LoVo (cell line): ENCODE results near the gene LRRC8D.
"Not testable (repeated sequence)": the region's sequence is repeated elsewhere in the genome, so short reads cannot be mapped to it uniquely, and the experiment has no call there.

Source experiments
- DNase-seq: peaks from one replicate; pipeline ENCODE4 v3.0.0-alpha.2; 2016; ENCODE audit warnings: low spot score

The LRRC8D gene

DNA sequence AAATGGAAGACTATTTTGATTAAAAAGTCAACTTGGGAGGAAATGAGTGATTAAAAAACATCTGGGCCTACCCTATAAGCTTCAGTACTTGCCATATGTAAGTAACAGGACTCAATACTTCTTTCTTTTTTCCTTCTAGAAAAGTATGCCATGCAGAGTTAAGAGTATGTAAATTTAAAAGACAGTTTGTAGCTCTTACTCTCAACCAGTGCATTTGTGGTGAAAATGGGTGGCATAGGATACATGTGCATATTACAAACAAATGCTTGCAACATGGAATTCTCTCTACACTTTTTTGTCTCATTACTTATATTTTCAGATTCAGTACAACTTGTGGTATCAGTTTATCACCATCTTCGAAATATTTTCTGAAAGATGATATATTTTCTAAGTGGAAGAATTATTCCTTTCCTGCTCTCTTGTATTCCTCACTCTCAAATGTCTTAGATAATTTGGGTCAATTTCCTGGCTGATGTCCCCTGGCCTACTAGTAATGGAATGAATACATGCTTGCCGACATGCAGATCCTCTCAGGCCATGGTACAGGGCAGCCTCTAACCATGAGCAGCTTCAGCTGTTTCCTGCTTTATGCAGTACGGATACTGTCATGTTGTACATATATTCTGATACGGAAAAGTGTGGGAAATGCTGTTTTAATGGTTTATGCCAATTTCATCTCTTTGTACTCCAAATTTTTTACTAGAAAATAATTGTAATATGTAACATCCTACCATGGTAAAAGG, 92.7 kb downstream of the LRRC8D start:
- DNase-seq: no peak

DNA sequence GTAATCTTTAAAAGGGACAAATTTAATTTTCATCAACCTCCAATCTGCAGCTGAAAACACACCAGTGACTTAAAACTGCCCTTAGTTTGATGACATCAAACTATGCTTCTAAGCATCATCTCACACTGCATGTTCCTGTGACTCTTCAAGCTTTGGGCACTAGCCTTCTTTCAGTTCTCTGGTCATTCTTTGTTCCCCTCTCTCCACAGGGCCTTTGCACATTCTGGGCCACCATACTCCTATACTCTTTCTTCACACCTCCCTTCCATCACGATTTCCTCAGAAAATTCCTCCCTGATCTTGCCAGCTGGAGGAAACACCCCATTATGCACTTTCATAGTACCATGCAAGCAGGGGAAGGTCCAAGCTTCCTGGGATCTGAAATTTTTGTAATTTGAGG, 96.5 kb downstream of the LRRC8D start:
- DNase-seq: no peak

DNA sequence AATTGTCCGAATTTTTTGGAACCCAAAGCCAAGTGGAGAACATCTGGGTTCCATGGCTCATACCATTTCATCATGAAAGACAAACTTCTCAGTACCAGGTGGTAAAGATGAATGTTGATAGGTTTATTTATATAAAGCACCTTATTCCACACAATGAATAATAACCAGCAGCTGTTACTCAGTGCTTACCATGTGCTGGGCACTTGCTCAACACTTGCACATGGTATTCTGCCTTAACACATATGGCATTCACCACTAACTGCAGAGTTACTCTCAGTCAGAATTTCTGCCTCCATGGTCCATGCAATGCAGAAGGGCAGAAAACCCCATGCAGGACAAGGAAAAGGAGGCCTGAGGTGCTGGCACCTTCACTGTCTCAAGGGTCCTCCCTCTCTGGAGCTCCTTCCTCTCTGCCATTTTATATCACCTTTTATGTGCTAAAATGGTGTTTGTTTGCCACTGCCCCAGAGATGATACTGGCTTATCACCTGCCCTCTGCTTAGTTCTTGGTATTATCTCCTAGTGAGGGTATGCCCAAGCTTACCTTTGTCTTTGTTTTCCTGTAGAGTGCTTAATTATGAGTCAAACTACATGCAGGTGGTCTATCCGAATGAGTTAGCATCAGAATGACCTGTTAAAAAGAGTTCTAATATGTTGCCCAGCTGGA, 97.4 kb downstream of the LRRC8D start:
- DNase-seq: no peak

DNA sequence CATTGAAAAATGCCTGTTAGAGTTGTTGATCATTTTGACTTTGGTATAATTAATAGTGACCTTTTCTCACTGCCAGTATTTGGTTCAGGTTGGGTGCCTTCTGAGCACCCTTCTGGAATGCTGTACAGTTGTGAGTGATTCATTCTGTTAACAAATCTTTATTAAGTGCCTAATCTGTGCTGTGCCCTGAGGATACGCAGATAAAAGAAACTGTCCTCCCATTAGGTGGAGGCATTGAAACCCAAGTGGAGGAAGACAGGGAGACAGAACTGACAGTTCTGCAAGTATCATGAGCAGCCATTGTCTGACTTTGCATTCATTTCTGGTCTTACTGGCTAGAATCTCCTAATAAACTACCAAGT, 97.9 kb downstream of the LRRC8D start:
- DNase-seq: no peak

DNA sequence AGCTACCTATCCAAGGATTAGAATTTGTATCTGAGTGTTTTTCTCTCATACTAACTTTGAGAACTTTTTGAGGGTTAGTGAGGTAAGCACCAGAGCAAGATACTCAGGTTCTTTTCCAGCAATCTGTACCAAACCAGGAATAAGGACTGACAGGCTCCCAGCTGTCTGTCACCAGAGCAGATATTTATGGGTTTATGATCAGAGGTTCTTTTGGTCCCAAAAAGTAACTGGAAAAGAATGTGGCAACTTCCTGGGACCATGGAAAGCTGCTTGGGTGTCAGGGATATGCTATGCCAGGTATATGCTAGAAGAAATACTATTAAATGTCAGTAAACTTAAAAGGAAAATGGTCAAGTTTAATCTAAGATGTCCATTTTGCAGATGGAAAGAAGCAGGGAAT, 98.3 kb downstream of the LRRC8D start:
- DNase-seq: no peak

DNA sequence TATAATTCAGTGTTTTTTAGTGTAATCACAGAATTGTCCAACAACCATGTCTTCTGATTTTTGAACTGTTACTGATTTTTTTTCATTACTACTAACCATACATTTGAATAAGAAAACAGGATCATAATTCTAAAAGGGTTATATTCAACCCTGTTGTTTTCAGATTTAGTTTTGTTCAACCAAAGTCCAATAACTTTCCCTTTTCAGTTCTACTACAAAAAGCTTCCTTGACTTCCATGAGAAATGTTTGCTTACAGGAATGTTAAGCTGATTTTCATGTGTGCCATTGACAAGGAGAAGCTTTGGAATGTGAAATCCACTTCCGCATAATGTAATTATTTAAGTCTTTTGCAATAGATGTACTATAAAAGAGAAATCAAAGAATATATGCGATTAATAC, 102.1 kb downstream of the LRRC8D start:
- DNase-seq: no peak

DNA sequence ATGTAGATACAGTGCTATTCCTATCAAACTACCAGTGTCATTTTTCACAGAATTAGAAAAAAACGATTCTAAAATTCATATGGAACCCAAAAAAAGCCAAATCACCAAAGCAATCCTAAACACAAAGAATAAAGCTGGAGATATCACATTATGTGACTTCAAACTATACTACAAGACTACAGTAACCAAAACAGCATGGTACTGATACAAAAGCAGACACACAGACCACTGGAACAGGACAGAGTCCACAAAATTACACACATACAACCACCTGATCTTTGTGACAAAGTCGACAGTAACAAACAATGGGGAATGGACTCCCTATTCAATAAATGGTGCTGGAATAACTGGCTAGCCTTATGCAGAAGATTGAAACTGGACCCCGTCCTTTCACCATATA, 102.7 kb downstream of the LRRC8D start:
- no peak for DNase-seq

DNA sequence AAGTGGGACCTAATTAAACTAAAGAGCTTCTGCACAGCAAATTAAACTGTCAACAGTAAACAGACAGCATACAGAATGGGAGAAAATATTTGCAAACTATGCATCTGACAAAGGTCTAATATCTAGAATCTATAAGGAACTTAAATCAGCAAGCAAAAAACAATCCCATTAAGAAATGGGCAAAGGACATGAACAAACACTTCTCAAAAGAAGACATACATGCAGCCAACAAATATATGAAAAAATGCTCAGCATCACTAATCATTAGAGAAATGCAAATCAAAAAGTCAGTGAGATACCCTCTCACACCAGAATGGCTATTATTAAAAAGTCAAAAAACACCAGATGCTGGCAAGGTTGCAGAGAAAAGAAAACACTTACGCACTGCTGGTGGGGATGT, 103.2 kb downstream of the LRRC8D start:
- not testable (repeated sequence) for DNase-seq

DNA sequence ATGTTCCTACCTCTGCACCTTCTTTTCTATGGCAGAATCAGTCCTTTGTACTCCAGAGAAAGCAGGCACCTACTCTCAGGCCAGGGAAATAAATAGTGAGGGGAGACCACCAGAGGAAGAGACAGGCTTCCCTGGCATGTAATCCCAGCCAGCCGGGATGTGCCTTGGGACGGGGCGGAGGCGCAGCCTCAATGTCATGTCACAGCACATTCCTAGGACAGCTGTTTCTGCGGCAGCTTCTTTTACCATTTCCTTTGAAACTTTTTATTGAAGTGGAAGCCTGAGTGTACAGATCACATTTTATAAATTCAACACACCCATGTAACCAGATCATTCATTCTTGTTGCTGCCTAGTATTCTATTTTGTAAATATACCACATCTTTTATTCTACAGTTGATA, 106.2 kb downstream of the LRRC8D start:
- no peak for DNase-seq

DNA sequence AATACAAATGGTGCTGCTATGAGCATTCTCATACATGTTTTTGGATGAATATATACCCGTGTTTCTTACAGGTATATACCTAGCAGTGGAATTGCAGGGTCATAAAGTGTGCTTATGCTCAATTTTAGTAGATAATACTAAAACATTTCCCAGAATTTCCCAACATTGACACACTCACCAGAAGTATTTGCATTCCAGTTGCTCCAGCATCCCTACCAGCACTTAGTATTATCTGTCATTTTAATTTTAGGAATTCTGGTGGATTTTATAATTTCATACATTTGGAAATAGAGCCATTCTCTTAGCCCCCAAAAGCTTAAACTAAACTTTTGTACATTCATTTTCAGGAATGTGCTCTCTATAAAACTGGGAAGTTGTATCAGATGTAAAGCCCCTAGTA, 106.6 kb downstream of the LRRC8D start:
- DNase-seq: no peak

DNA sequence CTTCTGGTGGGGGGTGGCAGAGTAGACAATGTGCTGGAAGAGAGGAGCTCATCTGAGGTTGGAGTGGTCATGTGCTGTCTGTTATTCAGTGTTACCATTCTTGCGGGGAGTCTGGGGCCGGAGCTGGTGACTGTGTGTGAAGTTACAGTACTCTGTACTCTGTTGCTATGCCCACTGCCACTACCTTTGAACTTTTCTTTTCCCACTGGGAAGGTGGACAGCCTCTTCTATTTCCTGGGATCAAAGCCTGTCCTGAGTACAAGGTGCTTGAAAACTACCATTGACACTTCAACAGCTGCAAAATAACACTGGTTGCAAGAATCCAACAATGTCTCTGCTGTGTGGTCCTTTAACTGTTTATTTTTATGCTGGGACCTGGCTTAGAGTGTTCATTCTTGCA, 107.7 kb downstream of the LRRC8D start:
- no peak for DNase-seq

DNA sequence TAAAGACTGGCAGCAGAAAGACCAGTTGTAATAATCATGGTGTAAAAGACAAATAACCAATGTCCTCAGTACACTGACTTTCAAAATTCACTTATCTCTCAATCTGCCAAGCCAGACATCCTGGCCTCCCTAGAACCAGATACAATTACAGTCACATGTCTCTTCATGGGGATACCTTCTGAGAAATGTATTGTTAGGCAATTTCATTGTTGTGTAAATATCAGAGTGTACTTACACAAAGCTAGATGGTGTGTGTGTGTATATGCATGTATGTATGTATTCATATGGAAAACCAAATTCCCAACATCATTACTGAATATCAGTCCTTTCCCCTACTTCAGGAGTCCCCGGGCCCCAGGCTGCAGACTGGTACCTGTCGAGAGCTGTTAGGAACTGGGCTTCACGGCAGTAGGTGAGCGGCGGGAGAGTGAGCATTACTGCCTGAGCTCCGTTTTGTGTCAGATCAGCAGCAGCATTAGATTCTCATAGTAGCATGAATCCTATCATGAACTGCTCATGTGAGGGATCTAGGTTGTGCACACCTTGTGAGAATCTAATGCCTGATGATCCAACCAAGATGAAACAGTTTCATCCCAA, 108.7 kb downstream of the LRRC8D start:
- DNase-seq: no peak

DNA sequence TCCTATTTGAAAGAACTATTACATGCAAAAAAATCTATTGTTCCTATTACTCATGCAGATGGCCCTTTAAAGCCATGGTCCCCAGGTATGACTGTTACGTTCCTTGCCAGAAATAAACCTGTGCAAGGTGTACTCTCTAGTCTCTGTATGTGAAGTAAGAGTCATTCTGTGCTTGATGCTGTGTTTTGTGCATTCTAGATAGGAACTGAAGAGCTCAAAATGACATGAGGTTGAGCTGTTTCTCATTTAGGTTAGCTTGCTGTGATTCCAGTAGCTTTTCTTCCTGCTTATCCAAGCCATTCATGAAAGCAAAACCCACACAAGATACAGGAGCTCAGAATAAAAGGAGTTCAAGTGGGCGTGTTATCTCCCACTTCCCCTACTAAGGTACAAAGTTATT, 109.7 kb downstream of the LRRC8D start:
- no peak for DNase-seq

DNA sequence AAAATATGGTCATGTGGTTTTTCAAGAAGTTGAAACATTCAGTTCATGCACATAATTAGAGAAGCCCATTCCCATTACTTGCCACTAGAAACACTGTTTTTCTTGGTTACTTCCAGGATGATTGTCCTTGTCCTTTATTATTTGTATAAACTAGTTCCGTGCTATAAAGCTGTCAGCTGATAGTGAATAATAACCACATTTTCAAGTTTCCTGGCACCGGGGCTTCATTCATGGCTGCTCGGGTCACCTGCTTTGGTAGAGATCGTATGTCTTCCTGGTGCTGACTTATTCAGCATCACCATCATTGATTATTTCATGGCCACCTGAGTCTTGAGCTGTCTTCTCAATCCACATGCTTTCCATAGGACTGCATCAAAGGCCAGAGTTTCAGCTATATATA, 111.1 kb downstream of the LRRC8D start:
- DNase-seq: no peak

DNA sequence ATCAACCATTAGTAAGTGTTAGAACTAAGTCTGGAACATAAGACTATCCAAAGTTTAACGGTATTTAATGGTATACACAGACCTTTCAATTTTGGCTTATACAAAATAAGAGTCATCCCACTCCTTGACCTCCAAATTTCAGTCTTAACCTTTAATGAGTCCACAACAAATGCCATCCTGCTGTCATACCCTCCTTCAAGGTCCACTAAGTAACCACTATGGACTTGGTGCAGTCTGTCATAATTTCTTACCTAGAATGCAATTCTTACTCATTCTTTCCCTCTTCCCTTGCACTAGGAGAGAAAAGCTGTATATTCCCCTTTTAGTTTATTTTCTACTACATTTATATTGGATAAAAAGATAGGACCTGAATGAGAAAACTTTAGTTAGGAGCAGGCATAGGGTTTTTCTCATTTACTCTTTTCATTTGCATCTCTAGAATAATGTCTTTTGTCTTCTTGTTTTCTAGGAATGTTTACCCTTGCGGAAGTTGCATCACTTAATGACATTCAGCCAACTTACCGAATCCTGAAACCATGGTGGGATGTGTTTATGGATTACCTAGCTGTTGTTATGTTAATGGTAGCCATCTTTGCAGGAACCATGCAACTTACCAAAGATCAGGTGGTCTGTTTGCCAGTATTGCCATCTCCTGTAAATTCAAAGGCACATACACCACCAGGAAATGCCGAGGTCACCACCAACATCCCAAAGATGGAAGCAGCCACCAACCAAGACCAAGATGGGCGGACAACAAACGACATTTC, 111.9 kb downstream of the LRRC8D start:
- DNase-seq: no peak

DNA sequence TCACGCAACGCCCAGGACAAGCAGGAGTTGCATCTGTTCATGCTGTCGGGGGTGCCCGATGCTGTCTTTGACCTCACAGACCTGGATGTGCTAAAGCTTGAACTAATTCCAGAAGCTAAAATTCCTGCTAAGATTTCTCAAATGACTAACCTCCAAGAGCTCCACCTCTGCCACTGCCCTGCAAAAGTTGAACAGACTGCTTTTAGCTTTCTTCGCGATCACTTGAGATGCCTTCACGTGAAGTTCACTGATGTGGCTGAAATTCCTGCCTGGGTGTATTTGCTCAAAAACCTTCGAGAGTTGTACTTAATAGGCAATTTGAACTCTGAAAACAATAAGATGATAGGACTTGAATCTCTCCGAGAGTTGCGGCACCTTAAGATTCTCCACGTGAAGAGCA, 113.6 kb downstream of the LRRC8D start:
- DNase-seq: no peak

DNA sequence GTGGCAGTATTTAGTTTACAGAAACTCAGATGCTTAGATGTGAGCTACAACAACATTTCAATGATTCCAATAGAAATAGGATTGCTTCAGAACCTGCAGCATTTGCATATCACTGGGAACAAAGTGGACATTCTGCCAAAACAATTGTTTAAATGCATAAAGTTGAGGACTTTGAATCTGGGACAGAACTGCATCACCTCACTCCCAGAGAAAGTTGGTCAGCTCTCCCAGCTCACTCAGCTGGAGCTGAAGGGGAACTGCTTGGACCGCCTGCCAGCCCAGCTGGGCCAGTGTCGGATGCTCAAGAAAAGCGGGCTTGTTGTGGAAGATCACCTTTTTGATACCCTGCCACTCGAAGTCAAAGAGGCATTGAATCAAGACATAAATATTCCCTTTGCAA, 114.4 kb downstream of the LRRC8D start:
- no peak for DNase-seq

DNA sequence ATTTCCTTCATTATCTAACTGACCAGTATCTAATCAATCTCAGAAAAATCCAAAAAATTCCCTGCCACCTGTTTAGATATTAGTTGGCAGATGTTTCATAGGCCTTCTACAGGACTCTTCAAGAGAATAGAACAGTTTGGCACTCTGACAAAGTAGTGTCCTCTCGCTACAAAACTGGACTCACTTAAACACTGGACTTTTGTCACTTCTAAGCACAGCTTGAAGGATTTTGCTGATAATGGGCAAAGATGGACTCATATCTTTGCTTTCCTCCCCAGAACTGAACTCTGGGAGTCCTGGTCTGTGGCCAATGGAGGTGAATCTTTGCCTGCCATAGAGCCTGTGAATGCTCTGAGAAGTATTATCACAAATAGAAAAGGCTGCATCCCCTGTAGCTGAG, 115.9 kb downstream of the LRRC8D start:
- no peak for DNase-seq

DNA sequence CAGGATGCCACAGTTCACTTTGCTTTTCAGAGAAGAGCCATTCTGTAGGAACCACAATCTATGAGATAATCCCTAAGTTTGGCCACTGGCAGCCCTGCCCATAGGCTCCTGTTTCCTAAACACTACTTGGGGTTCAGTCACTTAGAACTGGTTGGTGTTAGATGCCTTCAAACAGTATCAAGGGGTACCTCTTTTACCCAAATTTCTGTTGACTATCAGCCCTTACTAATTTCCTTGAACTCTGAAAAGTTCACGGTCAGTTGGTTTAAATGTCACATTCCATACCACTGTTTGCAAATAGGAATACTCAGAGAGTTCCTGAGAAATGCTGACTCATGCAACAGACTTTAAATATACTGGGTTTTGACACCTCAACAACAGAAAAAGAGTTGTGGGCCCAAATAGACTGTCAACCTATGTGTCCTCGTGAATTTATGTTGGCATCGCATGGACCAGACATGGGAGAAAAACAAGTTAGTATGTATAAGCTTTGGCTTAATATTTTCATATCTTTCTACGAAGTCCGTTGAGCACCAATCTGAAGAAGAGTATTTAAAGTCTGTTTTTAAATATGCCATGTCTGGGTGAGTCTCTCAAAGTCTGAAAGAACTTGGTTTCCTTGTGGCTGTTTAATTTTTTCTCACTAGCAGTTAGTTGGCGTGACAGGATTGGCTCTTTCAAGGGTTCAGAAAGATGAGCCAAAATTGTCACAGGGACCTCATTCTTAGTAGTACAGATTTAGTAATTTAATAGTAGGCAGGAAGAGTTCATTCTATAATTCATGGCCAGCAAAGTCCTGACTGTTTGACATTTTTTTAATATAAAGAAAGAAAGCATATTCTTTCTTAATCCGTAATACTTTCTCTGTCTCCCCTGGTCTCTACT, 117.6 kb downstream of the LRRC8D start:
- no peak for DNase-seq

DNA sequence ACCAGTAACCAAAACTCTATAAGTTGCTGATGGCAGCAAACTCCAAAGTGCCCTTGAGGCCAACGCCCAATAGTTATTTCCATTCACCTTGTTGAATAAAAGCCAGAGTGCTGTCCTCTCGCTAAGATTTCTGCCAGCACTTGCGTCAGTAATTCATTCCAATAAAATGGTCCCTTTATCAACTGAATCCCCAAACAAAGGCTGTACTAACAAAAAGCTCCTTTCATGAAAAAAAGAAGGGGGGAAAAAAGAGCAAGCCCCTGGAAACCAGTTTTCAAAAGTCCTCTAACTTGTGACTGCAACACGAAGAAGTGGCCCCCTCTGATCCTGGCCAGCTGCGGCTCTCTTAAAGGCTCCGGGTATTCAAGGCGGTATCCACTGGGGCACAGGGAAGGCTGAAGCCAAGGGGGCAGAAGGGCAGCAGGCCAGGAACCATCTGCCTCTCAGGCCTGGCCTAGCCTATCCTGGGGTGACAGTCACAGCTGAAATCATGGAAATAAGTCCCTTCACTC, 118.3 kb downstream of the LRRC8D start:
- DNase-seq: no peak

DNA sequence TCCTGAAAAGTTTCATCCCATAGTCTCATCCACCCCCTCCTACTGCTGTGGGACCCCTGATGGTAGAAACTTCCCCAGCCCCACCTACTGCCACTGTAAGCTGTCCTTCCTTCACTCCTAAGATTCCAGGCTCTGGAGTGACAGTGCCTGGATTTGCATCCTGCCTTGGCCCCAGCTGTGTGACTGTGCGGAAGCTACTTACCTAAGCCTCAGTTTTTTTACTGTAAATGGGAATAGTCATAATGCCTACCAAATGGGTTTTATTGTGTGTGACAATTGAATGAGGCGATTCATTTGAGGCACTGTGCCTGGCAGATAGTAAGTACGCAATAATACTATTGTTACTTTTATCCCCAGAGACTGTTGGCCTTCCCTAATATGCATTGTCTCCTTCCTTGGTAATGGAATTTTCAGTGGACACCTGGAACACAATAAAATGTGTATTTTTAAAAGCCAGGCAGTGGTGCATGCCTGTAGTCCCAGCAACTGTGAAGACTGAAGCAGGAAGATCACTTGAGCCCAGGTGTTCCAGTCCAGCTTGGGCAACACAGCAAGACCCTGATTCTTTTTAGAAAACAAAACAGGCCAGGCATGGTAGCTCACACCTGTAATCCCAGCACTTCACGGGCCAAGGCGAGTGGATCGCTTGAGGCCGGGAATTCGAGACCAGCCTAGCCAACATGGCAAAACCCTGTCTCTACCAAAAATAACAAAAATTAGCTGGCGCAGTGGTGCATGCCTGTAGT, 119.0 kb downstream of the LRRC8D start:
- no peak for DNase-seq
